Thoracic aorta (tissue), 2 donors: ENCODE data around the gene ZNF490. TPM values are rescaled to one million over a fixed set of nuclear protein-coding genes. Genes with fewer than 3 reads are reported as not detected.

Experiments used
- ATAC-seq: fragments of 150-250 bp; one replicate; pipeline ENCODE4 v1.8.0; 2017; ENCODE audit warnings: low read depth; ENCODE audit not compliant: insufficient number of reproducible peaks, low FRiP score
- DNase-seq: peaks from one replicate; pipeline ENCODE4 v3.0.0-alpha.2; 2020; ENCODE audit warnings: low spot score
- H3K27ac ChIP-seq, 2 donors: fragments of 200-600 bp; sonication (generic); 1 replicate in 1 of 2; 2 replicates in 1 of 2; pipeline ENCODE4 v1.5.1; 2016; ENCODE audit warnings: mild to moderate bottlenecking in 2 of 2, moderate library complexity in 2 of 2
- H3K27me3 ChIP-seq: fragments of 200-600 bp; sonication (generic); replicated peaks from 2 replicates; pipeline ENCODE4 v1.6.0; 2016; ENCODE audit warnings: mild to moderate bottlenecking; ENCODE audit not compliant: insufficient read depth
- H3K36me3 ChIP-seq: fragments of 200-600 bp; sonication (generic); one replicate; pipeline ENCODE4 v1.5.1; 2016
- H3K4me1 ChIP-seq, 2 donors: fragments of 200-600 bp; sonication (generic); 1 replicate in 1 of 2; 2 replicates in 1 of 2; pipeline versions ENCODE4 v1.5.1 to v1.6.0; 2016; ENCODE audit warnings: low read depth in 2 of 2, mild to moderate bottlenecking in 1 of 2; ENCODE audit not compliant: control insufficient read depth in 1 of 2
- H3K4me3 ChIP-seq: fragments of 200-600 bp; sonication (generic); 2 replicates; pipeline ENCODE4 v1.5.1; 2016; ENCODE audit warnings: mild to moderate bottlenecking
- H3K9me3 ChIP-seq: fragments of 200-600 bp; sonication (generic); 2 replicates; pipeline ENCODE4 v1.5.1; 2016
- CTCF ChIP-seq: fragments of 200-600 bp; sonication (generic); IDR thresholded peaks from one replicate; pipeline ENCODE4 v1.5.1; 2019; ENCODE audit warnings: antibody characterized with exemption
- total RNA-seq, 2 donors: library from RNA; depleted of rRNA; stranded (reverse); fragments of >200 nt; gene quantifications; one replicate each; pipeline versions ENCODE4 v1.1.0 to v1.2.3, GENCODE V29; 2016

ZNF490 gene
- total RNA-seq, 2 donors from 2014 or later, result 3.4 to 8.1 TPM

GRCh38 chr19:12551060-12551832, 59.4 kb downstream of the ZNF490 start, which contains the start of gene ZNF564:
Gene ZNF564 (minus strand): TSS chr19:12551482. CDS start chr19:12551332, 150 bp downstream.
- Histone ChIP-seq H3K9me3 (no peaks in the 10 kb centered on the region), H3K27me3 (no peaks in the 10 kb centered on the region), H3K4me3 (peak within 1 kb of the TSS; percentile 88), H3K4me1 (peaks cover 11 to 41% of the 10 kb centered on the region in 2 donors), H3K27ac (peak within 1 kb of the TSS; percentile 92 to 93), H3K36me3 (no peaks in the 10 kb centered on the region)
- no peak for TF ChIP-seq CTCF
- ATAC-seq, result peak; percentile 100
- peak; percentile 90 for DNase-seq

DNA sequence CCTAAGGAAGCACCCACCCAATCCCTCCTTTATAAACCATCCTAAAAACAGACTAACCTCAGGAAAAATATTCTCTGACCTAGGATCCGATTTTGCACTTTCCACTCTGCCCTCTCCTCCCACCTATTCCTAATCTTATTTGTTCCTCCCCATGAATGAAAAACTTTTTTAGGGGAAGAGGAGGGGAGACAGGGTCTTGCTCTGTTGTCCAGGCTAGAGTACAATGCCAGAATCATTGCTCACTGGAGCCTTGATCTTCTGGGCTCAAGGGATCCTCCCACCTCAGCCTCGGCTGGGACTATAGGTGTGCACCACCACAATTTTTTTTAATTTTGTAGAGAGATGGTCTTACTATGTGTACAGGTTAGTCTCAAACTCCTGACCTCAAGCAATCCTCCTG, 63.7 kb downstream of the ZNF490 start:
- ATAC-seq (no peak), DNase-seq (no peak)
- Histone ChIP-seq H3K4me3 (no peak overlapping the region), H3K27ac (no peak overlapping the region), H3K4me1 (peaks cover 7 to 28% of the 10 kb centered on the region in 2 donors), H3K36me3 (no peaks in the 10 kb centered on the region), H3K27me3 (no peaks in the 10 kb centered on the region), H3K9me3 (no peaks in the 10 kb centered on the region)
- TF ChIP-seq CTCF, result no peak

DNA sequence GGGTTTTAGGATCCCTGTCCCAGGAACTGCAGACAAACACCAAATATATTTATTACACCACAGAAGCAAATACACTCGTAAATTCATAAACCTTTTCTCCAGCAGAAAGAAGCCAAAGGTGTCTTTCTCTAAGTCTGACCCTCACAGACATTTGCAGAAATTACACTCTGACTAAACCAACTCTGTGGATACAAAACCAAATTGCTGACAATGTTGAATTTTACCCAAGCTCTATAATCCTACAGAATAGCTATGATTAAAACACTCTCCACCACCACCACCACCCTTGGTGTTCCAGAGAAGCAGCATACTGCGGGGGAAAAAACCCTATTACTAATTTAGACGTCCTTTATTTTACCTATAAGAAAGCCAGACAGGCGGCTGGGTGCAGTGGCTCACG, 64.5 kb downstream of the ZNF490 start:
- Histone ChIP-seq H3K27ac (no peak overlapping the region), H3K27me3 (no peaks in the 10 kb centered on the region), H3K4me1 (peaks cover 7 to 28% of the 10 kb centered on the region in 2 donors), H3K4me3 (no peak overlapping the region), H3K36me3 (no peaks in the 10 kb centered on the region), H3K9me3 (no peaks in the 10 kb centered on the region)
- DNase-seq, result no peak
- no peak for TF ChIP-seq CTCF
- no peak for ATAC-seq

DNA sequence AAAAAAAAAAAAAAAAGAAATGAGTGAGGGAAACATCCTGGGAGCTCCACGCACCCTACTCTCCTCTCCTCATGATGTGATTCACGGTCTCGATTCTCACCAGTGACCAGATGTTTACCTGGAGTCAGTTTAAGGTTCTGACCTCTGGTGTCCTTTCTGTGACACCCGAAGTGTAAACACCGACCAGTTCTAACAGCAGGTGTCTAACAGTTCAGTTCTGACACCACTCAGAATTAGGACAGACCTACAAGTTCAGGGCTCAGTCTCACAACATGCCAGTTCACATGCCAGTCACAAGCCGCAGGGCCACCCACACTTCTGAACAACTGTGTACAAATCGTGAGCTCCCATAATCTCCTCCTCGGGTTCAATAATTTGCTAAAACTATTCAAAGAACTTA, 65.3 kb downstream of the ZNF490 start:
- Histone ChIP-seq H3K27ac (no peak overlapping the region), H3K4me3 (no peak overlapping the region), H3K4me1 (peaks cover 5 to 25% of the 10 kb centered on the region in 2 donors), H3K9me3 (no peaks in the 10 kb centered on the region), H3K36me3 (peaks cover 4% of the 10 kb centered on the region), H3K27me3 (no peaks in the 10 kb centered on the region)
- TF ChIP-seq CTCF, result no peak
- ATAC-seq (no peak), DNase-seq (no peak)

GRCh38 chr19:12544401-12544876, 66.2 kb downstream of the ZNF490 start:
- no peaks in the 10 kb centered on the region for H3K9me3 ChIP-seq
- peaks cover 4% of the 10 kb centered on the region for H3K36me3 ChIP-seq
- no peak overlapping the region for H3K27ac ChIP-seq
- no peak overlapping the region for H3K4me3 ChIP-seq
- H3K27me3 ChIP-seq, result no peaks in the 10 kb centered on the region
- no peak for TF ChIP-seq CTCF
- ATAC-seq (no peak), DNase-seq (no peak)
- H3K4me1 ChIP-seq, result peaks cover 0 to 18% of the 10 kb centered on the region in 2 donors
